K562 (cell line): ENCODE data around the gene MRPL38. TPM values are rescaled to one million over a fixed set of nuclear protein-coding genes. Genes with fewer than 3 reads are reported as not detected.

Experiments used
- polyA plus RNA-seq, 8 experiments: library from polyadenylated mRNA; depleted of rRNA in 4 of 8; stranded (reverse) in 5 of 8; unstranded in 3 of 8; fragments of >200 nt; fragmentation: Nextera tagmentation in 2 of 8; fragmentation: Illumina TruSeq in 1 of 8; extraction: Ambion mirVana in 2 of 8; extraction: Trizol in 1 of 8; gene quantifications; 2 replicates each; pipeline versions ENCODE4 v1.2.1 to v1.2.3, GENCODE V29; 2011 to 2014; ENCODE audit warnings: inconsistent platforms in 1 of 8, missing spikeins in 1 of 8
- total RNA-seq, 7 experiments: library from RNA; depleted of rRNA in 6 of 7; stranded (reverse); fragments of >200 nt in 6 of 7; fragmentation: Illumina TruSeq in 2 of 7; extraction: Trizol in 2 of 7; gene quantifications; 2 replicates each; pipeline versions ENCODE4 v1.2.1 to v1.2.3, GENCODE V29; 2011 to 2021; ENCODE audit warnings: low replicate concordance in 1 of 7
- TF ChIP-seq, protein P1 (sequence below): fragments of 200-600 bp; sonication (generic); IDR thresholded peaks from one replicate; pipeline ENCODE4 v1.6.1; 2012; ENCODE audit warnings: mild to moderate bottlenecking, low read depth, low read length, inconsistent platforms

The MRPL38 gene
- total and polyA plus RNA-seq, 9 of the 15 experiments (the other 6 are each of a cell fraction or from before 2014, with no cell fraction given), result 4.5 to 154 (median 48.5) TPM

DNA sequence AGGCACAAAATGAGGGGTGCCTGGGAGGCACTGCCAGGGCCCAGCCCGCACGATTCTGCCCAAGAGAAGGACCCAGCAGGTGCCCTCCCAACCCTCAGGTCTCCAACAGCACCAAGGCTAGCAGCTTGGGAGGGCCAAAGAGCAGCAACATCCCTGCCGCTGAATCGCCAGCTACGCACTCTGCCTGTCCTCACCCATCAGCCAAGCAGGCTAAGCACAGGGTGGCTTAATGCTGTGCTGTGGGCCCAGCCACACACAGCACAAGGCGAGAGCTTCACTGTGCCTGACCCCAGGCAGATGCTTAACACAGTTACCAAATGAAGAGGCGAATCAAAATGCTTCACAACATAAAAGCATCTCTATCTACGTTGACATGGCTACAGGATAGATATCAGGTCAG is 10.6 kb upstream of the MRPL38 start (continued):
- TF ChIP-seq, protein P1, sequence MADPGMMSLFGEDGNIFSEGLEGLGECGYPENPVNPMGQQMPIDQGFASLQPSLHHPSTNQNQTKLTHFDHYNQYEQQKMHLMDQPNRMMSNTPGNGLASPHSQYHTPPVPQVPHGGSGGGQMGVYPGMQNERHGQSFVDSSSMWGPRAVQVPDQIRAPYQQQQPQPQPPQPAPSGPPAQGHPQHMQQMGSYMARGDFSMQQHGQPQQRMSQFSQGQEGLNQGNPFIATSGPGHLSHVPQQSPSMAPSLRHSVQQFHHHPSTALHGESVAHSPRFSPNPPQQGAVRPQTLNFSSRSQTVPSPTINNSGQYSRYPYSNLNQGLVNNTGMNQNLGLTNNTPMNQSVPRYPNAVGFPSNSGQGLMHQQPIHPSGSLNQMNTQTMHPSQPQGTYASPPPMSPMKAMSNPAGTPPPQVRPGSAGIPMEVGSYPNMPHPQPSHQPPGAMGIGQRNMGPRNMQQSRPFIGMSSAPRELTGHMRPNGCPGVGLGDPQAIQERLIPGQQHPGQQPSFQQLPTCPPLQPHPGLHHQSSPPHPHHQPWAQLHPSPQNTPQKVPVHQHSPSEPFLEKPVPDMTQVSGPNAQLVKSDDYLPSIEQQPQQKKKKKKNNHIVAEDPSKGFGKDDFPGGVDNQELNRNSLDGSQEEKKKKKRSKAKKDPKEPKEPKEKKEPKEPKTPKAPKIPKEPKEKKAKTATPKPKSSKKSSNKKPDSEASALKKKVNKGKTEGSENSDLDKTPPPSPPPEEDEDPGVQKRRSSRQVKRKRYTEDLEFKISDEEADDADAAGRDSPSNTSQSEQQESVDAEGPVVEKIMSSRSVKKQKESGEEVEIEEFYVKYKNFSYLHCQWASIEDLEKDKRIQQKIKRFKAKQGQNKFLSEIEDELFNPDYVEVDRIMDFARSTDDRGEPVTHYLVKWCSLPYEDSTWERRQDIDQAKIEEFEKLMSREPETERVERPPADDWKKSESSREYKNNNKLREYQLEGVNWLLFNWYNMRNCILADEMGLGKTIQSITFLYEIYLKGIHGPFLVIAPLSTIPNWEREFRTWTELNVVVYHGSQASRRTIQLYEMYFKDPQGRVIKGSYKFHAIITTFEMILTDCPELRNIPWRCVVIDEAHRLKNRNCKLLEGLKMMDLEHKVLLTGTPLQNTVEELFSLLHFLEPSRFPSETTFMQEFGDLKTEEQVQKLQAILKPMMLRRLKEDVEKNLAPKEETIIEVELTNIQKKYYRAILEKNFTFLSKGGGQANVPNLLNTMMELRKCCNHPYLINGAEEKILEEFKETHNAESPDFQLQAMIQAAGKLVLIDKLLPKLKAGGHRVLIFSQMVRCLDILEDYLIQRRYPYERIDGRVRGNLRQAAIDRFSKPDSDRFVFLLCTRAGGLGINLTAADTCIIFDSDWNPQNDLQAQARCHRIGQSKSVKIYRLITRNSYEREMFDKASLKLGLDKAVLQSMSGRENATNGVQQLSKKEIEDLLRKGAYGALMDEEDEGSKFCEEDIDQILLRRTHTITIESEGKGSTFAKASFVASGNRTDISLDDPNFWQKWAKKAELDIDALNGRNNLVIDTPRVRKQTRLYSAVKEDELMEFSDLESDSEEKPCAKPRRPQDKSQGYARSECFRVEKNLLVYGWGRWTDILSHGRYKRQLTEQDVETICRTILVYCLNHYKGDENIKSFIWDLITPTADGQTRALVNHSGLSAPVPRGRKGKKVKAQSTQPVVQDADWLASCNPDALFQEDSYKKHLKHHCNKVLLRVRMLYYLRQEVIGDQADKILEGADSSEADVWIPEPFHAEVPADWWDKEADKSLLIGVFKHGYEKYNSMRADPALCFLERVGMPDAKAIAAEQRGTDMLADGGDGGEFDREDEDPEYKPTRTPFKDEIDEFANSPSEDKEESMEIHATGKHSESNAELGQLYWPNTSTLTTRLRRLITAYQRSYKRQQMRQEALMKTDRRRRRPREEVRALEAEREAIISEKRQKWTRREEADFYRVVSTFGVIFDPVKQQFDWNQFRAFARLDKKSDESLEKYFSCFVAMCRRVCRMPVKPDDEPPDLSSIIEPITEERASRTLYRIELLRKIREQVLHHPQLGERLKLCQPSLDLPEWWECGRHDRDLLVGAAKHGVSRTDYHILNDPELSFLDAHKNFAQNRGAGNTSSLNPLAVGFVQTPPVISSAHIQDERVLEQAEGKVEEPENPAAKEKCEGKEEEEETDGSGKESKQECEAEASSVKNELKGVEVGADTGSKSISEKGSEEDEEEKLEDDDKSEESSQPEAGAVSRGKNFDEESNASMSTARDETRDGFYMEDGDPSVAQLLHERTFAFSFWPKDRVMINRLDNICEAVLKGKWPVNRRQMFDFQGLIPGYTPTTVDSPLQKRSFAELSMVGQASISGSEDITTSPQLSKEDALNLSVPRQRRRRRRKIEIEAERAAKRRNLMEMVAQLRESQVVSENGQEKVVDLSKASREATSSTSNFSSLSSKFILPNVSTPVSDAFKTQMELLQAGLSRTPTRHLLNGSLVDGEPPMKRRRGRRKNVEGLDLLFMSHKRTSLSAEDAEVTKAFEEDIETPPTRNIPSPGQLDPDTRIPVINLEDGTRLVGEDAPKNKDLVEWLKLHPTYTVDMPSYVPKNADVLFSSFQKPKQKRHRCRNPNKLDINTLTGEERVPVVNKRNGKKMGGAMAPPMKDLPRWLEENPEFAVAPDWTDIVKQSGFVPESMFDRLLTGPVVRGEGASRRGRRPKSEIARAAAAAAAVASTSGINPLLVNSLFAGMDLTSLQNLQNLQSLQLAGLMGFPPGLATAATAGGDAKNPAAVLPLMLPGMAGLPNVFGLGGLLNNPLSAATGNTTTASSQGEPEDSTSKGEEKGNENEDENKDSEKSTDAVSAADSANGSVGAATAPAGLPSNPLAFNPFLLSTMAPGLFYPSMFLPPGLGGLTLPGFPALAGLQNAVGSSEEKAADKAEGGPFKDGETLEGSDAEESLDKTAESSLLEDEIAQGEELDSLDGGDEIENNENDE, result no peak
